K562 (cell line): Measurements from ENCODE around the gene ATG7. TPM values are rescaled to one million over a fixed set of nuclear protein-coding genes. Genes with fewer than 3 reads are reported as not detected.
A peak's percentile ranks its signal among the peaks of the same experiment; 100 is the strongest.

Source experiments
- ARHGAP35 ChIP-seq: fragments of 450-650 bp; IDR thresholded peaks from 2 replicates; pipeline ENCODE4 v1.6.1; 2018; ENCODE audit not compliant: partially characterized antibody
- ATF3 ChIP-seq, 2 experiments: fragments of 450-650 bp in 1 of 2; sonication (generic) in 1 of 2; formaldehyde crosslinking in 1 of 2; IDR thresholded peaks in 1 of 2; conservative IDR thresholded peaks in 1 of 2; 2 replicates each; pipeline versions ENCODE4 v1.6.1 to v1.8.1; 2016 to 2023; ENCODE audit warnings: mild to moderate bottlenecking in 2 of 2, moderate library complexity in 2 of 2, inconsistent platforms in 1 of 2, missing genetic modification reagents in 1 of 2
- ATF4 ChIP-seq: fragments of 450-650 bp; formaldehyde crosslinking; IDR thresholded peaks from 2 replicates; pipeline ENCODE4 v1.4.0; 2022; ENCODE audit warnings: mild to moderate bottlenecking, moderate library complexity
- DMBX1 ChIP-seq: fragments of 250-450 bp; sonication (Bioruptor Pico); IDR thresholded peaks from 2 replicates; pipeline ENCODE4 v1.8.0; 2022; ENCODE audit warnings: inconsistent platforms, mild to moderate bottlenecking, moderate library complexity, borderline replicate concordance
- EP400 ChIP-seq: fragments of 450-650 bp; IDR thresholded peaks from 2 replicates; pipeline ENCODE4 v1.6.1; 2017; ENCODE audit warnings: antibody characterized with exemption, mild to moderate bottlenecking, moderate library complexity
- JUND ChIP-seq, 2 experiments: IDR thresholded peaks; 2 replicates in 1 of 2; 3 replicates in 1 of 2; pipeline ENCODE4 v1.6.1; 2011; ENCODE audit warnings: borderline replicate concordance in 2 of 2, low read depth in 2 of 2, low read length in 2 of 2, improper control_type of control experiment in 1 of 2, missing biosample characterization in 1 of 2, missing genetic modification characterization in 1 of 2, missing genetic modification reagents in 1 of 2
- MTA3 ChIP-seq: fragments of 450-650 bp; formaldehyde crosslinking; IDR thresholded peaks from 2 replicates; pipeline ENCODE4 v1.6.1; 2017; ENCODE audit warnings: mild to moderate bottlenecking, borderline replicate concordance
- PKNOX1 ChIP-seq: fragments of 450-650 bp; IDR thresholded peaks from 2 replicates; pipeline ENCODE4 v1.6.1; 2016
- RCOR1 ChIP-seq, 2 experiments: IDR thresholded peaks; 2 replicates each; pipeline ENCODE4 v1.6.1; 2012; ENCODE audit warnings: low read depth in 2 of 2, low read length in 2 of 2, borderline replicate concordance in 1 of 2, improper control_type of control experiment in 1 of 2
- SRF ChIP-seq, 2 experiments: fragments of 250-450, 450-650 bp in 1 of 2; sonication (Bioruptor Pico) in 1 of 2; sonication (generic) in 1 of 2; formaldehyde crosslinking; IDR thresholded peaks; 2 replicates each; pipeline versions ENCODE4 v1.5.0 to v1.5.1; 2020 to 2022; ENCODE audit warnings: mild to moderate bottlenecking in 1 of 2, missing genetic modification reagents in 1 of 2
- TAF1 ChIP-seq: IDR thresholded peaks from 2 replicates; pipeline ENCODE4 v1.6.1; 2011; ENCODE audit warnings: mild to moderate bottlenecking, low read length, moderate library complexity; ENCODE audit not compliant: insufficient read depth, control insufficient read depth, severe bottlenecking; ENCODE audit errors: extremely low read depth
- TEAD4 ChIP-seq, 2 experiments: sonication (generic) in 1 of 2; formaldehyde crosslinking in 1 of 2; IDR thresholded peaks; 2 replicates each; pipeline versions ENCODE4 v1.6.1 to v1.8.0; 2012 to 2022; ENCODE audit warnings: borderline replicate concordance in 1 of 2, inconsistent platforms in 1 of 2, low read length in 1 of 2, mild to moderate bottlenecking in 1 of 2, missing genetic modification reagents in 1 of 2
- THRAP3 ChIP-seq: fragments of 450-650 bp; IDR thresholded peaks from 2 replicates; pipeline ENCODE4 v1.6.1; 2016; ENCODE audit warnings: mild to moderate bottlenecking, inconsistent platforms, borderline replicate concordance
- VEZF1 ChIP-seq: fragments of 200-800 bp; sonication (Bioruptor generic); IDR thresholded peaks from 2 replicates; pipeline ENCODE4 v1.6.1; 2017; ENCODE audit warnings: missing genetic modification characterization, missing compliant biosample characterization
- ZNF347 ChIP-seq: fragments of 450-650 bp; formaldehyde crosslinking; IDR thresholded peaks from 2 replicates; pipeline ENCODE4 v1.4.0; 2020; ENCODE audit warnings: low read depth, mild to moderate bottlenecking, moderate library complexity
- ZNF57 ChIP-seq: fragments of 450-650 bp; formaldehyde crosslinking; IDR thresholded peaks from 2 replicates; pipeline ENCODE4 v1.4.0; 2020; ENCODE audit warnings: mild to moderate bottlenecking, moderate library complexity
- ZNF766 ChIP-seq: fragments of 200-800 bp; sonication (Bioruptor generic); conservative IDR thresholded peaks from 2 replicates; pipeline ENCODE4 v1.6.1; 2016; ENCODE audit warnings: missing genetic modification characterization, missing compliant biosample characterization
- polyA plus RNA-seq, 8 experiments: library from polyadenylated mRNA; depleted of rRNA in 4 of 8; stranded (reverse) in 5 of 8; unstranded in 3 of 8; fragments of >200 nt; fragmentation: Nextera tagmentation in 2 of 8; fragmentation: Illumina TruSeq in 1 of 8; extraction: Ambion mirVana in 2 of 8; extraction: Trizol in 1 of 8; gene quantifications; 2 replicates each; pipeline versions ENCODE4 v1.2.1 to v1.2.3, GENCODE V29; 2011 to 2014; ENCODE audit warnings: inconsistent platforms in 1 of 8, missing spikeins in 1 of 8
- total RNA-seq, 7 experiments: library from RNA; depleted of rRNA in 6 of 7; stranded (reverse); fragments of >200 nt in 6 of 7; fragmentation: Illumina TruSeq in 2 of 7; extraction: Trizol in 2 of 7; gene quantifications; 2 replicates each; pipeline versions ENCODE4 v1.2.1 to v1.2.3, GENCODE V29; 2011 to 2021; ENCODE audit warnings: low replicate concordance in 1 of 7

ATG7 gene
- total and polyA plus RNA-seq, 9 of the 15 experiments (the other 6 are each of a cell fraction or from before 2014, with no cell fraction given): 18.3 to 45.3 (median 33.6) TPM

GRCh38 chr3:11480663-11481298 is 208.6 kb downstream of the ATG7 start (continued):
- TF ChIP-seq JUND (IDR thresholded peaks at IDR 0.05; ENCODE audit: borderline replicate concordance, low read depth, low read length) (no peak), JUND (tag; IDR thresholded peaks at IDR 0.05; ENCODE audit: borderline replicate concordance, low read depth, low read length) (peak; percentile 48; the same call in 2 of the 3 replicates), RCOR1 (IDR thresholded peaks at IDR 0.05; ENCODE audit: borderline replicate concordance in 1 of 2, low read depth in 2 of 2, low read length in 2 of 2) (peak in 1 of 2 experiments; percentile 42; a peak in 1 of 4 replicates), DMBX1 (CRISPR knock-in tag) (peak; percentile 22; the same call in 1 of the 2 replicates), SRF (CRISPR knock-in tag; IDR thresholded peaks at IDR 0.05) (no peak), ATF4 (CRISPR knock-in tag) (peak; percentile 40; the same call in 1 of the 2 replicates), EP400 (peak; percentile 34; the same call in 1 of the 2 replicates), PKNOX1 (peak; percentile 52), ZNF57 (CRISPR knock-in tag) (no peak), THRAP3 (no peak), ZNF766 (CRISPR knock-in tag) (peak; percentile 75), TEAD4 (IDR thresholded peaks at IDR 0.05; ENCODE audit: low read length) (0 out of 2 replicates have a peak, but pooled peaks have one; percentile 20), TEAD4 (CRISPR knock-in tag; IDR thresholded peaks at IDR 0.05; ENCODE audit: borderline replicate concordance) (no peak), VEZF1 (CRISPR knock-in tag) (0 out of 2 replicates have a peak, but pooled peaks have one; percentile 23), ATF3 (IDR thresholded peaks at IDR 0.05) (peak; percentile 51), ATF3 (CRISPR knock-in tag; conservative IDR thresholded peaks at IDR 0.05) (no peak), TAF1 (no peak), ARHGAP35 (no peak), ZNF347 (CRISPR knock-in tag) (no peak), MTA3 (no peak)
